GM21367 (cell line): ENCODE measurements around the gene ATP1B3.
"Not testable (repeated sequence)": the region's sequence is repeated elsewhere in the genome, so short reads cannot be mapped to it uniquely, and the experiment has no call there.

Experiments used
- ATAC-seq: cut with Tn5 transposase; IDR thresholded peaks from one replicate; pipeline ENCODE4 v1.9.1; 2021; ENCODE audit not compliant: unreplicated experiment

Gene ATP1B3

GRCh38 chr3:141901914-141902313 is 25.5 kb downstream of the ATP1B3 start:
- ATAC-seq: no peak

- ATAC-seq: no peak
Measured at GRCh38 chr3:141904203-141904602, 27.8 kb downstream of the ATP1B3 start.

GRCh38 chr3:141905129-141905528 is 28.7 kb downstream of the ATP1B3 start:
- no peak for ATAC-seq

GRCh38 chr3:141909408-141909807 is 33.0 kb downstream of the ATP1B3 start:
- ATAC-seq: no peak

GRCh38 chr3:141909986-141910385 is 33.5 kb downstream of the ATP1B3 start:
- ATAC-seq: not testable (repeated sequence)

GRCh38 chr3:141913150-141913811 is 36.8 kb downstream of the ATP1B3 start:
- peak; percentile 62 for ATAC-seq

GRCh38 chr3:141914311-141914710 is 37.9 kb downstream of the ATP1B3 start:
- ATAC-seq: no peak

- ATAC-seq: no peak
Measured at GRCh38 chr3:141915016-141915415, 38.6 kb downstream of the ATP1B3 start.

GRCh38 chr3:141915766-141916165 is 39.3 kb downstream of the ATP1B3 start:
- no peak for ATAC-seq

GRCh38 chr3:141920701-141921100 is 44.3 kb downstream of the ATP1B3 start:
- no peak for ATAC-seq

- no peak for ATAC-seq
Measured at GRCh38 chr3:141921316-141921715, 44.9 kb downstream of the ATP1B3 start.

- not testable (repeated sequence) for ATAC-seq
Measured at GRCh38 chr3:141925677-141926076, 49.2 kb downstream of the ATP1B3 start.

- ATAC-seq: no peak
Measured at GRCh38 chr3:141926929-141927328, 50.5 kb downstream of the ATP1B3 start.

- ATAC-seq: no peak
Measured at GRCh38 chr3:141928631-141929270, 52.3 kb downstream of the ATP1B3 start.

GRCh38 chr3:141929341-141929995 is 53.0 kb downstream of the ATP1B3 start:
- ATAC-seq: no peak

- ATAC-seq: no peak
Measured at GRCh38 chr3:141930801-141931200, 54.4 kb downstream of the ATP1B3 start.

GRCh38 chr3:141933421-141934300 is 57.2 kb downstream of the ATP1B3 start:
- ATAC-seq: no peak

- ATAC-seq: no peak
Measured at GRCh38 chr3:141934354-141934753, 57.9 kb downstream of the ATP1B3 start.

GRCh38 chr3:141938011-141938500 is 61.6 kb downstream of the ATP1B3 start:
- no peak for ATAC-seq

- no peak for ATAC-seq
Measured at GRCh38 chr3:141939759-141940158, 63.3 kb downstream of the ATP1B3 start.

- no peak for ATAC-seq
Measured at GRCh38 chr3:141940194-141940776, 63.8 kb downstream of the ATP1B3 start.
